Subcutaneous adipose tissue (tissue), 4 donors: Measurements from ENCODE around the gene SUN2. TPM values are rescaled to one million over a fixed set of nuclear protein-coding genes. Genes with fewer than 3 reads are reported as not detected.

Source experiments
- CTCF ChIP-seq: fragments of 450-650 bp; IDR thresholded peaks from one replicate; pipeline ENCODE4 v1.5.1; 2016; ENCODE audit warnings: low read depth, mild to moderate bottlenecking, control low read depth, antibody characterized with exemption, moderate library complexity
- total RNA-seq, 4 donors: library from RNA; depleted of rRNA; stranded (reverse); fragments of >200 nt; gene quantifications; one replicate each; pipeline ENCODE4 v1.1.0, GENCODE V29; 2016

Gene SUN2
- total RNA-seq, 4 donors from 2014 or later, result 177 to 749 (median 361) TPM

GRCh38 chr22:38725900-38726655, 29.7 kb downstream of the SUN2 start:
- TF ChIP-seq CTCF, result no peak

GRCh38 chr22:38724926-38725571, 30.7 kb downstream of the SUN2 start:
- TF ChIP-seq CTCF, result no peak

- TF ChIP-seq CTCF, result no peak
Observed at GRCh38 chr22:38724176-38724575, 31.6 kb downstream of the SUN2 start.

GRCh38 chr22:38721551-38721950, 34.2 kb downstream of the SUN2 start:
- TF ChIP-seq CTCF, result no peak

GRCh38 chr22:38720350-38720749, 35.4 kb downstream of the SUN2 start:
- TF ChIP-seq CTCF, result no peak

- TF ChIP-seq CTCF, result no peak
Observed at GRCh38 chr22:38719196-38719595, 36.6 kb downstream of the SUN2 start.

- TF ChIP-seq CTCF, result no peak
Observed at GRCh38 chr22:38718414-38718813, 37.4 kb downstream of the SUN2 start.
